Measurements from ENCODE around the gene FNDC3A.

The FNDC3A gene

GRCh38 chr13:48975856-48976575 is at the start of gene FNDC3A:
TSS of gene FNDC3A (plus strand) at chr13:48975912. CDS start at chr13:49006191, 30,279 bp downstream.
- FAIRE-seq: no peak

- no peak for FAIRE-seq
Observed at GRCh38 chr13:48928757-48929430, 46.8 kb upstream of the FNDC3A start.

- no peak for FAIRE-seq
Observed at GRCh38 chr13:48930918-48931317, 44.8 kb upstream of the FNDC3A start.

GRCh38 chr13:48938308-48938943 is 37.3 kb upstream of the FNDC3A start:
- no peak for FAIRE-seq

GRCh38 chr13:48939728-48940127 is 36.0 kb upstream of the FNDC3A start:
- FAIRE-seq: no peak

GRCh38 chr13:48942131-48942530 is 33.6 kb upstream of the FNDC3A start:
- FAIRE-seq: peak; percentile 51

GRCh38 chr13:48944221-48944620 is 31.5 kb upstream of the FNDC3A start:
- peak; percentile 97 for FAIRE-seq

GRCh38 chr13:48945626-48946025 is 30.1 kb upstream of the FNDC3A start:
- FAIRE-seq: no peak

GRCh38 chr13:48946163-48946562 is 29.5 kb upstream of the FNDC3A start:
- peak; percentile 96 for FAIRE-seq

- FAIRE-seq: peak; percentile 95
Observed at GRCh38 chr13:48949566-48950500, 25.9 kb upstream of the FNDC3A start.

- peak; percentile 95 for FAIRE-seq
Observed at GRCh38 chr13:48950501-48950875, 25.2 kb upstream of the FNDC3A start.

GRCh38 chr13:48954081-48954480 is 21.6 kb upstream of the FNDC3A start:
- FAIRE-seq: peak; percentile 91

- peak; percentile 57 for FAIRE-seq
Observed at GRCh38 chr13:48955536-48955935, 20.2 kb upstream of the FNDC3A start.

- no peak for FAIRE-seq
Observed at GRCh38 chr13:48961379-48961778, 14.3 kb upstream of the FNDC3A start.

- FAIRE-seq: peak; percentile 67
Observed at GRCh38 chr13:48962281-48962680, 13.4 kb upstream of the FNDC3A start.

GRCh38 chr13:48965736-48966135 is 10.0 kb upstream of the FNDC3A start:
- FAIRE-seq: no peak

- FAIRE-seq: no peak
Observed at GRCh38 chr13:48969685-48970084, 6.0 kb upstream of the FNDC3A start.

GRCh38 chr13:48973845-48974431 is 1.8 kb upstream of the FNDC3A start:
- FAIRE-seq: no peak

GRCh38 chr13:48975101-48975855 is 434 bp upstream of the FNDC3A start:
- FAIRE-seq: no peak

- FAIRE-seq: peak; percentile 81
Observed at GRCh38 chr13:48976576-48977285, 1.0 kb downstream of the FNDC3A start.

GRCh38 chr13:48977286-48977625 is 1.5 kb downstream of the FNDC3A start:
- no peak for FAIRE-seq

All from A204.1 (cell line).